Thoracic aorta (tissue), 2 donors: Measurements from ENCODE around the gene GPD2. TPM values are rescaled to one million over a fixed set of nuclear protein-coding genes. Genes with fewer than 3 reads are reported as not detected.

Source experiments
- ATAC-seq: fragments of 150-250 bp; one replicate; pipeline ENCODE4 v1.8.0; 2017; ENCODE audit warnings: low read depth; ENCODE audit not compliant: insufficient number of reproducible peaks, low FRiP score
- DNase-seq: peaks from one replicate; pipeline ENCODE4 v3.0.0-alpha.2; 2020; ENCODE audit warnings: low spot score
- H3K27ac ChIP-seq, 2 donors: fragments of 200-600 bp; sonication (generic); 1 replicate in 1 of 2; 2 replicates in 1 of 2; pipeline ENCODE4 v1.5.1; 2016; ENCODE audit warnings: mild to moderate bottlenecking in 2 of 2, moderate library complexity in 2 of 2
- H3K27me3 ChIP-seq: fragments of 200-600 bp; sonication (generic); replicated peaks from 2 replicates; pipeline ENCODE4 v1.6.0; 2016; ENCODE audit warnings: mild to moderate bottlenecking; ENCODE audit not compliant: insufficient read depth
- H3K36me3 ChIP-seq: fragments of 200-600 bp; sonication (generic); one replicate; pipeline ENCODE4 v1.5.1; 2016
- H3K4me1 ChIP-seq, 2 donors: fragments of 200-600 bp; sonication (generic); 1 replicate in 1 of 2; 2 replicates in 1 of 2; pipeline versions ENCODE4 v1.5.1 to v1.6.0; 2016; ENCODE audit warnings: low read depth in 2 of 2, mild to moderate bottlenecking in 1 of 2; ENCODE audit not compliant: control insufficient read depth in 1 of 2
- H3K4me3 ChIP-seq: fragments of 200-600 bp; sonication (generic); 2 replicates; pipeline ENCODE4 v1.5.1; 2016; ENCODE audit warnings: mild to moderate bottlenecking
- H3K9me3 ChIP-seq: fragments of 200-600 bp; sonication (generic); 2 replicates; pipeline ENCODE4 v1.5.1; 2016
- total RNA-seq, 2 donors: library from RNA; depleted of rRNA; stranded (reverse); fragments of >200 nt; gene quantifications; one replicate each; pipeline versions ENCODE4 v1.1.0 to v1.2.3, GENCODE V29; 2016
- TF ChIP-seq, protein P1 (sequence below): fragments of 200-600 bp; sonication (generic); IDR thresholded peaks from one replicate; pipeline ENCODE4 v1.5.1; 2019; ENCODE audit warnings: antibody characterized with exemption

The GPD2 gene
- total RNA-seq, 2 donors from 2014 or later, result 13.7 to 31.7 TPM

DNA sequence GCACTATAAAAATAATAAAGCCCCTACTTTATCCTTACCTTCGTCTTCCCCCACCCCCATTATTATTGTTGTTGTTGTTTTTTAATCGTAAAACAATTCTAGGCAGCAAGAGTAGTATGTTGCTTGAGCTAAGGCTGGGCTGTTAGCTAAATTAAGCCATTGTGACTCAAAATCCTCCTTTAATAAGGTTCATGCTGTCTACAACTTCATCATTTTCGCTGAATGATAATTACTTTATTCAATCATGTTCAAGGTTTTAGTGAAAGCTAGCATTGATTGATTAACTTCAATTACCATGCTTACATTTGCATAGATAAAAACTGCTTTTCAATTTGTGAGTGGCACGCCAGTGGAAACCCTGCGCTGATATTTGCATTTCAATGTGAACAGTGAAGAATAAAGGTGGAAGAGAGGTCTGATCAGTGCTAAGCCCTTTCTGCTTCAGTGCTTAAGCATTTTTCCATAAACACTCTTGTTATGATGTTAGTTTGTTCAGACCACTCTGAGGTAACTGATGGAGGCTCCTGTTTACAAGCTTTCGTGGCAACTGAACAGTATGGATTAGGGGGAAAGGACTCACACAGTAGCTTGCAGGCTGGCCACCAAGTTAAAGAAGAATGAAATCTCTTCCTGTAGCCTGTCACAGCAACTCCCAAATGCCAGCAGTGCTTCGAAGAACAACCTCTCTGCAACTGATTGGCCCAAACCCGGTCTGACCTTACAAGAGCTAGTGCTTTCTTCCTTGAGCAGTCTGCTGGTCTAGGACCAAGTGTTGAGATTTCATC lies 156.8 kb downstream of the GPD2 start:
- no peak overlapping the region for H3K4me3 ChIP-seq
- no peaks in the 10 kb centered on the region for H3K4me1 ChIP-seq
- no peaks in the 10 kb centered on the region for H3K27me3 ChIP-seq
- TF ChIP-seq, protein P1, sequence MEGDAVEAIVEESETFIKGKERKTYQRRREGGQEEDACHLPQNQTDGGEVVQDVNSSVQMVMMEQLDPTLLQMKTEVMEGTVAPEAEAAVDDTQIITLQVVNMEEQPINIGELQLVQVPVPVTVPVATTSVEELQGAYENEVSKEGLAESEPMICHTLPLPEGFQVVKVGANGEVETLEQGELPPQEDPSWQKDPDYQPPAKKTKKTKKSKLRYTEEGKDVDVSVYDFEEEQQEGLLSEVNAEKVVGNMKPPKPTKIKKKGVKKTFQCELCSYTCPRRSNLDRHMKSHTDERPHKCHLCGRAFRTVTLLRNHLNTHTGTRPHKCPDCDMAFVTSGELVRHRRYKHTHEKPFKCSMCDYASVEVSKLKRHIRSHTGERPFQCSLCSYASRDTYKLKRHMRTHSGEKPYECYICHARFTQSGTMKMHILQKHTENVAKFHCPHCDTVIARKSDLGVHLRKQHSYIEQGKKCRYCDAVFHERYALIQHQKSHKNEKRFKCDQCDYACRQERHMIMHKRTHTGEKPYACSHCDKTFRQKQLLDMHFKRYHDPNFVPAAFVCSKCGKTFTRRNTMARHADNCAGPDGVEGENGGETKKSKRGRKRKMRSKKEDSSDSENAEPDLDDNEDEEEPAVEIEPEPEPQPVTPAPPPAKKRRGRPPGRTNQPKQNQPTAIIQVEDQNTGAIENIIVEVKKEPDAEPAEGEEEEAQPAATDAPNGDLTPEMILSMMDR, result no peak
- no peaks in the 10 kb centered on the region for H3K36me3 ChIP-seq
- H3K27ac ChIP-seq, result no peak overlapping the region
- H3K9me3 ChIP-seq, result no peaks in the 10 kb centered on the region
- DNase-seq (no peak), ATAC-seq (no peak)

DNA sequence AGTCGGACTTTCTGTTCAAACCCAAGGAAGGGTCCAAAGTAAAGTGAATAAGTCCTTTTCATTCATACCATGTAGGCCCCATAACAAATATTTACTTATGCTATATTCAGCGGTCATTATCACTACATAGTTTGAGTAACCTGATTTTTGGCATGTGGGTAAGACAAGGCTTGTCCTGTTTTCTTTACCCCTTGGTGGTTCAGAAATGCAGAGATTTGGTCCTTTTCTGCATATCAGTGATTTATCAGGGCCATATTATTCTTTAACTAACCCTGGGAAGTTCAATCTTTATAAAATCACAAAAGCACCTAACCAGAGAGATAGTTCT lies 157.4 kb downstream of the GPD2 start:
- DNase-seq, result no peak
- Histone ChIP-seq H3K36me3 (no peaks in the 10 kb centered on the region), H3K27me3 (no peaks in the 10 kb centered on the region), H3K9me3 (no peaks in the 10 kb centered on the region), H3K4me3 (no peak overlapping the region), H3K4me1 (no peaks in the 10 kb centered on the region), H3K27ac (no peak overlapping the region)
- ATAC-seq, result no peak
- TF ChIP-seq, protein P1, result no peak

GRCh38 chr2:156598563-156598962 lies 162.4 kb downstream of the GPD2 start:
- Histone ChIP-seq H3K27me3 (no peaks in the 10 kb centered on the region), H3K9me3 (no peaks in the 10 kb centered on the region), H3K4me1 (no peaks in the 10 kb centered on the region), H3K4me3 (no peak overlapping the region), H3K27ac (no peak overlapping the region), H3K36me3 (no peaks in the 10 kb centered on the region)
- TF ChIP-seq, protein P1, result no peak
- DNase-seq (no peak), ATAC-seq (no peak)

GRCh38 chr2:156600196-156600595 lies 164.0 kb downstream of the GPD2 start:
- Histone ChIP-seq H3K27ac (no peak overlapping the region), H3K27me3 (no peaks in the 10 kb centered on the region), H3K4me1 (no peaks in the 10 kb centered on the region), H3K4me3 (no peak overlapping the region), H3K36me3 (no peaks in the 10 kb centered on the region), H3K9me3 (no peaks in the 10 kb centered on the region)
- no peak for ATAC-seq
- TF ChIP-seq, protein P1, result no peak
- DNase-seq, result no peak

DNA sequence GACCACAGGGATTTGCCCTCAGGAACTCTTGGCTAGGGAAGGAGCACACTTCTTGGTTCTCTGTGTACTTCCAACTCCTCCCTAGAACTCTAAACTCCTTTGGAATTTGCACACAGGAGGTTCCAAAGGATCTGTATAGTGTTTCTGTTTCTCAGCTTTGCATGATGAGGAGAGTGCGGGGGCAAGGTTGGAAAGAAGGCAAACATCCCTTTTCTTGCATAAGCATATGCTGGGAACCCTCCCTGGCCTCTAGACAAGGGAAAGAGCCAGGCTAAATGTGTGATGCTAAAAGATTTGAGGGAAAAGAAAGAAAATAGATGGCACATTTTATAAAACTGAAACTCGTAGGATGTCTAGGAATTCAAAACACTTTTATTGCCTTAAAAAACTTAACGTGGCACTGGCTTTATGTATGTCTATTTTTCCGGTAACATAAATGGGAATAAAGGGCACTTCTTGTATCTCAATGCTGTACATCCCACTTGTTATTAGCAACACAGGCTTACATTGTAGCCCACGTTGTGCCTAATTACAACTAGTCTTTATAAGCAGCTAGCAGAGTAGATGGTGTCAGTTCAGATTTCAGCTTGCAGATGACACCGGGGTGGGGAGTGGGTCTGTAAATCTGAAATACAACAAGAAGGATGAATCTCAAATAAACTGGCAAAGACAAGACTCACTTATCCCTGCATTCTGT lies 165.8 kb downstream of the GPD2 start:
- ATAC-seq, result no peak
- Histone ChIP-seq H3K27me3 (no peaks in the 10 kb centered on the region), H3K27ac (no peak overlapping the region), H3K4me1 (no peaks in the 10 kb centered on the region), H3K36me3 (no peaks in the 10 kb centered on the region), H3K9me3 (no peaks in the 10 kb centered on the region), H3K4me3 (no peak overlapping the region)
- TF ChIP-seq, protein P1, result no peak
- no peak for DNase-seq
